ENCODE results near the gene RAPGEF2. TPM values are rescaled to one million over a fixed set of nuclear protein-coding genes. Genes with fewer than 3 reads are reported as not detected.

RAPGEF2 gene
- total RNA-seq, 1 donor: 50.3 TPM

GRCh38 chr4:159297091-159297490 lies 194.2 kb downstream of the RAPGEF2 start:
- H3K79me2 ChIP-seq (ENCODE audit: insufficient read depth, low read length): peaks cover 8% of the 10 kb centered on the region
- TF ChIP-seq CTCF (IDR thresholded peaks at IDR 0.05; ENCODE audit: extremely low read depth, low read depth, low read length): peak; percentile 26
- no peak overlapping the region for H3K4me3 ChIP-seq (ENCODE audit: insufficient read depth, low read length)
- DNase-seq (ENCODE audit: insufficient read length, low spot score, missing footprints): no peak
- H4K20me1 ChIP-seq (ENCODE audit: insufficient read depth, low read length): no peaks in the 10 kb centered on the region
- no peaks in the 10 kb centered on the region for H3K27me3 ChIP-seq (ENCODE audit: insufficient read depth, low read length)
- H3K4me1 ChIP-seq (ENCODE audit: insufficient read depth, low read length): peaks cover 37% of the 10 kb centered on the region
- no peak overlapping the region for H2AFZ ChIP-seq (ENCODE audit: low read length)
- no peak overlapping the region for H3K27ac ChIP-seq (ENCODE audit: low read depth, low read length)
- H3K9me3 ChIP-seq (ENCODE audit: low read depth, low read length): no peaks in the 10 kb centered on the region
- H3K4me2 ChIP-seq (ENCODE audit: insufficient read depth, low read length): no peak overlapping the region
- no peaks in the 10 kb centered on the region for H3K36me3 ChIP-seq (ENCODE audit: insufficient read depth, low read length)

- TF ChIP-seq CTCF (IDR thresholded peaks at IDR 0.05; ENCODE audit: extremely low read depth, low read depth, low read length): no peak
- no peaks in the 10 kb centered on the region for H3K9me3 ChIP-seq (ENCODE audit: low read depth, low read length)
- H3K4me1 ChIP-seq (ENCODE audit: insufficient read depth, low read length): peaks cover 37% of the 10 kb centered on the region
- H3K4me2 ChIP-seq (ENCODE audit: insufficient read depth, low read length): peak overlapping the region; percentile 76
- peaks cover 7% of the 10 kb centered on the region for H3K79me2 ChIP-seq (ENCODE audit: insufficient read depth, low read length)
- H2AFZ ChIP-seq (ENCODE audit: low read length): peak overlapping the region; percentile 34
- H3K27ac ChIP-seq (ENCODE audit: low read depth, low read length): peak overlapping the region; percentile 54
- H4K20me1 ChIP-seq (ENCODE audit: insufficient read depth, low read length): no peaks in the 10 kb centered on the region
- no peaks in the 10 kb centered on the region for H3K36me3 ChIP-seq (ENCODE audit: insufficient read depth, low read length)
- H3K27me3 ChIP-seq (ENCODE audit: insufficient read depth, low read length): no peaks in the 10 kb centered on the region
- peak overlapping the region; percentile 54 for H3K4me3 ChIP-seq (ENCODE audit: insufficient read depth, low read length)
- DNase-seq (ENCODE audit: insufficient read length, low spot score, missing footprints): peak; percentile 66
Measured at GRCh38 chr4:159298502-159298901, 195.6 kb downstream of the RAPGEF2 start.

GRCh38 chr4:159303435-159303834 lies 200.6 kb downstream of the RAPGEF2 start:
- Histone ChIP-seq H2AFZ (ENCODE audit: low read length) (no peak overlapping the region), H3K4me2 (ENCODE audit: insufficient read depth, low read length) (no peak overlapping the region), H3K27me3 (ENCODE audit: insufficient read depth, low read length) (no peaks in the 10 kb centered on the region), H3K4me3 (ENCODE audit: insufficient read depth, low read length) (no peak overlapping the region), H3K36me3 (ENCODE audit: insufficient read depth, low read length) (peaks cover 7% of the 10 kb centered on the region), H3K27ac (ENCODE audit: low read depth, low read length) (no peak overlapping the region), H3K79me2 (ENCODE audit: insufficient read depth, low read length) (peaks cover 20% of the 10 kb centered on the region), H4K20me1 (ENCODE audit: insufficient read depth, low read length) (no peaks in the 10 kb centered on the region), H3K4me1 (ENCODE audit: insufficient read depth, low read length) (peaks cover 14% of the 10 kb centered on the region), H3K9me3 (ENCODE audit: low read depth, low read length) (no peaks in the 10 kb centered on the region)
- no peak for TF ChIP-seq CTCF (IDR thresholded peaks at IDR 0.05; ENCODE audit: extremely low read depth, low read depth, low read length)
- DNase-seq (ENCODE audit: insufficient read length, low spot score, missing footprints): no peak

DNA sequence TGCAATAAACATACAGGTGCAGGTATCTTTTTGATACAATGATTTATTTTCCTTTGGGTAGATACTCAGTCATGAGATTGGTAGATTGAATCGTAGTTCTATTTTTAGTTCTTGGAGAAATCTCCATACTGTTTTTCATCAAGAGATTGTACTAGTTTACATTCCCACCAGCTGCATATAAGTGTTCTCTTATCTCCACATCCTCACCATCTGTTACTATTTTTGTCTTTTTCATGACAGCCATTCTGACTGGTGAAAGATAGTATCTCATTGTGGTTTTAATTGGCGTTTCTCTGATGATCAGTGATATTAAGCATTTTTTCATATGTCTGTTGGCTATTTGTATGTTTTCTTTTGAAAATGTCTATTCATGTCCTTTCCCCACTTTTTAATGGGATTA lies 202.2 kb downstream of the RAPGEF2 start:
- Histone ChIP-seq H3K27ac (ENCODE audit: low read depth, low read length) (no peak overlapping the region), H3K9me3 (ENCODE audit: low read depth, low read length) (no peaks in the 10 kb centered on the region), H4K20me1 (ENCODE audit: insufficient read depth, low read length) (no peaks in the 10 kb centered on the region), H3K36me3 (ENCODE audit: insufficient read depth, low read length) (peaks cover 7% of the 10 kb centered on the region), H3K27me3 (ENCODE audit: insufficient read depth, low read length) (no peaks in the 10 kb centered on the region), H3K4me2 (ENCODE audit: insufficient read depth, low read length) (no peak overlapping the region), H3K4me1 (ENCODE audit: insufficient read depth, low read length) (peaks cover 16% of the 10 kb centered on the region), H3K79me2 (ENCODE audit: insufficient read depth, low read length) (peaks cover 24% of the 10 kb centered on the region), H3K4me3 (ENCODE audit: insufficient read depth, low read length) (no peak overlapping the region), H2AFZ (ENCODE audit: low read length) (no peak overlapping the region)
- no peak for TF ChIP-seq CTCF (IDR thresholded peaks at IDR 0.05; ENCODE audit: extremely low read depth, low read depth, low read length)
- no peak for DNase-seq (ENCODE audit: insufficient read length, low spot score, missing footprints)

All from osteoblast (primary cell).